Measurements from ENCODE around the gene KPNA6.
"Not testable (repeated sequence)": the region's sequence is repeated elsewhere in the genome, so short reads cannot be mapped to it uniquely, and the experiment has no call there.

The KPNA6 gene

GRCh38 chr1:32107742-32108661 lies at the start of gene KPNA6:
TSS of gene KPNA6 (plus strand) at chr1:32108056. CDS start at chr1:32108131, 75 bp downstream.
- DNase-seq (ENCODE audit: low spot score): peak; percentile 42

GRCh38 chr1:32060914-32061313 lies 46.9 kb upstream of the KPNA6 start:
- no peak for DNase-seq (ENCODE audit: low spot score)

GRCh38 chr1:32062867-32063230 lies 45.0 kb upstream of the KPNA6 start:
- DNase-seq (ENCODE audit: low spot score): no peak

- DNase-seq (ENCODE audit: low spot score): peak; percentile 26
These were observed 44.6 kb upstream of the KPNA6 start for GRCh38 chr1:32063261-32063681.

- DNase-seq (ENCODE audit: low spot score): not testable (repeated sequence)
These were observed 42.0 kb upstream of the KPNA6 start for GRCh38 chr1:32065613-32066488.

- DNase-seq (ENCODE audit: low spot score): no peak
These were observed 41.4 kb upstream of the KPNA6 start for GRCh38 chr1:32066489-32066873.

GRCh38 chr1:32068957-32069588 lies 38.8 kb upstream of the KPNA6 start:
- DNase-seq (ENCODE audit: low spot score): no peak

- DNase-seq (ENCODE audit: low spot score): no peak
These were observed 35.9 kb upstream of the KPNA6 start for GRCh38 chr1:32071758-32072621.

GRCh38 chr1:32072622-32073298 lies 35.1 kb upstream of the KPNA6 start, which contains the start of gene TMEM39B:
TSS of gene TMEM39B (plus strand) at chr1:32072939. CDS start at chr1:32073048, 109 bp downstream.
- peak; percentile 83 for DNase-seq (ENCODE audit: low spot score)

GRCh38 chr1:32073299-32074229 lies 34.3 kb upstream of the KPNA6 start:
- DNase-seq (ENCODE audit: low spot score): no peak

- no peak for DNase-seq (ENCODE audit: low spot score)
These were observed 33.0 kb upstream of the KPNA6 start for GRCh38 chr1:32074841-32075240.

- DNase-seq (ENCODE audit: low spot score): no peak
These were observed 30.4 kb upstream of the KPNA6 start for GRCh38 chr1:32077451-32077850.

GRCh38 chr1:32082022-32082421 lies 25.8 kb upstream of the KPNA6 start:
- no peak for DNase-seq (ENCODE audit: low spot score)

- DNase-seq (ENCODE audit: low spot score): not testable (repeated sequence)
These were observed 21.5 kb upstream of the KPNA6 start for GRCh38 chr1:32086381-32086780.

- DNase-seq (ENCODE audit: low spot score): no peak
These were observed 16.7 kb upstream of the KPNA6 start for GRCh38 chr1:32091176-32091575.

- DNase-seq (ENCODE audit: low spot score): no peak
These were observed 16.3 kb upstream of the KPNA6 start for GRCh38 chr1:32091591-32091990.

GRCh38 chr1:32094746-32095521 lies 12.9 kb upstream of the KPNA6 start:
- no peak for DNase-seq (ENCODE audit: low spot score)

- DNase-seq (ENCODE audit: low spot score): no peak
These were observed 8.4 kb upstream of the KPNA6 start for GRCh38 chr1:32099426-32099825.

- no peak for DNase-seq (ENCODE audit: low spot score)
These were observed 7.5 kb upstream of the KPNA6 start for GRCh38 chr1:32100359-32100758.

All from HuH-7.5 (cell line).